Ishikawa (cell line): ENCODE measurements around the gene CD70.

Experiments
- CEBPB ChIP-seq: IDR thresholded peaks from 2 replicates; pipeline ENCODE4 v1.6.1; 2012
- CREB1 ChIP-seq: IDR thresholded peaks from 2 replicates; pipeline ENCODE4 v1.6.1; 2012; ENCODE audit warnings: low read depth
- EGR1 ChIP-seq: IDR thresholded peaks from 2 replicates; pipeline ENCODE4 v1.6.1; 2012
- EP300 ChIP-seq: IDR thresholded peaks from 2 replicates; pipeline ENCODE4 v1.6.1; 2012; ENCODE audit warnings: borderline replicate concordance
- FOXM1 ChIP-seq: IDR thresholded peaks from 2 replicates; pipeline ENCODE4 v1.6.1; 2012; ENCODE audit warnings: low read depth, borderline replicate concordance
- MAX ChIP-seq: IDR thresholded peaks from 2 replicates; pipeline ENCODE4 v1.6.1; 2012
- RAD21 ChIP-seq: IDR thresholded peaks from 2 replicates; pipeline ENCODE4 v1.6.1; 2012; ENCODE audit warnings: low read depth
- REST ChIP-seq: IDR thresholded peaks from 2 replicates; pipeline ENCODE4 v1.6.1; 2012; ENCODE audit warnings: low read depth, mild to moderate bottlenecking
- TAF1 ChIP-seq: IDR thresholded peaks from 2 replicates; pipeline ENCODE4 v1.6.1; 2012; ENCODE audit warnings: low read depth, mild to moderate bottlenecking
- TCF12 ChIP-seq: IDR thresholded peaks from 2 replicates; pipeline ENCODE4 v1.6.1; 2012; ENCODE audit warnings: low read depth
- YY1 ChIP-seq: IDR thresholded peaks from 2 replicates; pipeline ENCODE4 v1.6.1; 2012; ENCODE audit warnings: low read depth
- ZBTB7A ChIP-seq: IDR thresholded peaks from 2 replicates; pipeline ENCODE4 v1.6.1; 2012; ENCODE audit warnings: low read depth
- TF ChIP-seq, protein P1 (sequence below): IDR thresholded peaks from 2 replicates; pipeline ENCODE4 v1.6.1; 2012

GRCh38 chr19:6540918-6541689 is 49.8 kb downstream of the CD70 start:
- TF ChIP-seq EGR1 (no peak), YY1 (no peak), TAF1 (no peak), MAX (no peak), CREB1 (no peak), CEBPB (no peak), REST (no peak), ZBTB7A (no peak), FOXM1 (no peak), RAD21 (no peak), EP300 (no peak), TCF12 (no peak)
- TF ChIP-seq, protein P1, sequence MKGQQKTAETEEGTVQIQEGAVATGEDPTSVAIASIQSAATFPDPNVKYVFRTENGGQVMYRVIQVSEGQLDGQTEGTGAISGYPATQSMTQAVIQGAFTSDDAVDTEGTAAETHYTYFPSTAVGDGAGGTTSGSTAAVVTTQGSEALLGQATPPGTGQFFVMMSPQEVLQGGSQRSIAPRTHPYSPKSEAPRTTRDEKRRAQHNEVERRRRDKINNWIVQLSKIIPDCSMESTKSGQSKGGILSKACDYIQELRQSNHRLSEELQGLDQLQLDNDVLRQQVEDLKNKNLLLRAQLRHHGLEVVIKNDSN, result no peak
